Left lobe of liver (tissue), 2 donors: ENCODE results near the gene FAM72B. TPM values are rescaled to one million over a fixed set of nuclear protein-coding genes. Genes with fewer than 3 reads are reported as not detected.
"Not testable (repeated sequence)": the region's sequence is repeated elsewhere in the genome, so short reads cannot be mapped to it uniquely, and the experiment has no call there.

Experiments
- ATAC-seq: fragments of 200-7000 bp; cut with Tn5 transposase; one replicate; pipeline ENCODE4 v1.9.1; 2020; ENCODE audit warnings: mild to moderate bottlenecking, moderate library complexity
- DNase-seq: peaks from one replicate; pipeline ENCODE4 v3.0.0-alpha.2; 2020; ENCODE audit warnings: low spot score
- total RNA-seq: library from RNA; stranded (reverse); gene quantifications from one replicate; pipeline ENCODE4 v1.2.1, GENCODE V29; 2021
- donor health status: DM: no; HTN: no; CAD: no; lungs with moderate emphysema.
- donor health status: DM: no; HTN: yes; CAD: no.

FAM72B gene
- total RNA-seq, 1 donor from 2014 or later = 0.13 TPM

DNA sequence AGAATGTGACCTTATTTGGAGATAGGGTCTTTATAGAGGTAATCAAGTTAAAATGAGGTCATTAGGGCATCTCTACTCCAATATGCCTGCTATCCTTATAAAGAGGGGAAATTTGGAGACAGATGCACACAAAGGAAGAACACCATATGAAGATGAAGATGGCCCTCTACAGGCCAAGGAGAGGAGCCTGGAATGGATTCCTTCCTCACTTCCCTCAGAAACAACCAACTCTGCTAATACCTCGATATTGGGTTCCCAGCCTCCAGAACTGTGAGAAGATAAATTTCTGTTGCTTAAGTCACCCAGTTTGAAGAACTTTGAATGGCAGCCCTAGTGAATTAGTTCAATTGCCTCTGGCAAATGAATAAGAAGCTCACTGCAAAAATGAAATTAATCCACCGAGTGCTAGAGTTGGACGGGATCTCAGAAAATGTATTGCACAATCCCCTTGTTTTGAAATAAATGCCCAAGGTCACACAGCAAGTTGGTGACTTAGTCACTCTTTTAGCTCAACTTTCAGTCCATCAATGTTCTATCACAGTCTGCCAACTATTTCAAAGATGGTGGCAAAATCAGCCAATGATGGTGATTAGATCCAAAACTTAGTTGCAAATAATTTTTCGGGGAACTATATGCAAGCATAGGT lies 27.1 kb downstream of the FAM72B start:
- peak; percentile 76 for ATAC-seq

DNA sequence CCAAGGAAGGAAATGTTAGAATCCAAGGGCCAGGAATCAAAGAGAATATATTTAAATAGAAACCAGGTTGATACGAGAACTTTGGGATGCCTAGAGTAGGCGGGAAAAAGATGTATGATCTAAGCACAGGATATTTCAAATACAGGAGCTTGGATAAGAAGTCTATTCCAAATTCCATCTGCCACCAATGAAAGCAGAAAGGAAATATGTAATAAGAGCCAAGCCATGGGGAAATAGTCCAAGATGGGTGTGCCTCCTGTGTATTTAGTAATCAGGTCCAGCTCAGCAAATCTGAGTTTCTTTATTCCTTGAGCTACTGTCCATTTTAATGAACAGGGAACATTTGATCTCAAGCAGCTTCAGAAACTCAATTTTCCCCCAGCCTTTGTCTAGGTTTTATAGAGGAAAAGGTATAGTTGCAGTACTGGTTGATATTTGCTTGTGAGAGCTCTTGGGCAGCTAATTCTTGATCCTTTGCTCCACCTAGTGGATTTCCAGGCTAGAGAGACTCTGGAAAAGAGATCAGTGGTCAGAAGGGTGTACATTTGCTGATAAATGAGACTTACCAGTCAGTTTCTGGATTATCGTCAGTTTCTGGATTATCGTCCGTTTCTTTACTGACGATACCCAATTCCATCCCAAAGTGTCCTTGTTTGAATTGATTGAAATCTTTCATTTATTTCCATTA lies 28.3 kb downstream of the FAM72B start:
- DNase-seq = not testable (repeated sequence)
- peak; percentile 77 for ATAC-seq

More for the DNA sequence above, 27.1 kb downstream of the FAM72B start:
- not testable (repeated sequence) for DNase-seq

DNA sequence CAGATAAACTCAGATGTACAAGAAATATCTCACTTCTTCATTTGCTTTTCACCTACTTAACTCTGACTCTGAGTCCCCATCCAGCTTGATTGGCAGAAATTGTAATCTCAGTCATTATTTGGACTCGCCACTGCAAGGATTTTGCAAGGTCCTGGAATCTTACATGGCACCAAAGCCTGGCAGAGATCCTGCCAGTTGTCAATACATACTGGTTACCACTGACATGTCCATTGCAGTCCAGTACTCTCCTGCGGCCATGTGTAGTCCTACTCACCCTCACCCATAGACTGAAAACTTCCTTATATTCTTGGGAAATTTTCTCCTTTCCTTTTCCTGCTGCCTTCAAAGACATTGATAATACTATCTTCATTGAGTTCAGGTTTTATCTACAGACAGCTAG lies 29.3 kb downstream of the FAM72B start:
- DNase-seq = not testable (repeated sequence)
- peak; percentile 65 for ATAC-seq

DNA sequence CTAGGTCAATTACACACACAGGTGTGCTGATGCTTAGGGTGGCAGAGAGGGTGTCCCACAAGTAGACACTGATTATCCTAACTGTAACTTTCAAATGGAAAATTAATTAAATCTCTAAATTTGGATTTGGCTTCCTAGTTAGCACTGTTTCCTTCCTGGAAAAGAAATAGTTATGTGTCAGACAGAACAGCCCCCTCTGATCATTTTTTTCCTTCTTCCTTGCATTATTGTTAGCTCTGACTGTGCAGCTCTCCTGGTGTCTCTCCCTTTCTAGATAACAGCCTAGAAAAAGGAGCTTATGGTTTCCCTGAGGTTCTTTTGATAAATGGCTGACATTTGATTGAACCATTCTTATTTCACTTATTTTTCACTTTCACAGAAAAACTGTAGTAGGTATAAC lies 31.4 kb downstream of the FAM72B start:
- not testable (repeated sequence) for DNase-seq, ATAC-seq

DNA sequence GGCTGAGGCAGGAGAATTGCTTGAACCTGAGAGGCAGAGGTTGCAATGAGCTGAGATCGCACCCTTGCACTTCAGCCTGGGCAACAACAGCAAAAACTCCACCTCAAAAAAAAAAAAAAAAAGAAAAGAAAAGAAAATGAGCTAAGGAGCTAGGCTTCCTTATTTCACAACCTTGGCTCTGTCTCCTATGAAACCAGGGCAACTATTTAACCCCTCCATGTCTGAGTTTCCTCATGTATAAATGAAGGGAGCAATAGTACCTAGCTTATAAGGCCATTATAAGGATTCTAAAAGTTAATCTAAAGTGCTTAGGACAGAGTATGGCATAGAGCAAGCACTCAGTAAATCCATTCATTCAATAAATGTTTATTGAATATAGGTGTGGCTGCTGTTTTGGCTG lies 32.8 kb downstream of the FAM72B start:
- not testable (repeated sequence) for ATAC-seq

DNA sequence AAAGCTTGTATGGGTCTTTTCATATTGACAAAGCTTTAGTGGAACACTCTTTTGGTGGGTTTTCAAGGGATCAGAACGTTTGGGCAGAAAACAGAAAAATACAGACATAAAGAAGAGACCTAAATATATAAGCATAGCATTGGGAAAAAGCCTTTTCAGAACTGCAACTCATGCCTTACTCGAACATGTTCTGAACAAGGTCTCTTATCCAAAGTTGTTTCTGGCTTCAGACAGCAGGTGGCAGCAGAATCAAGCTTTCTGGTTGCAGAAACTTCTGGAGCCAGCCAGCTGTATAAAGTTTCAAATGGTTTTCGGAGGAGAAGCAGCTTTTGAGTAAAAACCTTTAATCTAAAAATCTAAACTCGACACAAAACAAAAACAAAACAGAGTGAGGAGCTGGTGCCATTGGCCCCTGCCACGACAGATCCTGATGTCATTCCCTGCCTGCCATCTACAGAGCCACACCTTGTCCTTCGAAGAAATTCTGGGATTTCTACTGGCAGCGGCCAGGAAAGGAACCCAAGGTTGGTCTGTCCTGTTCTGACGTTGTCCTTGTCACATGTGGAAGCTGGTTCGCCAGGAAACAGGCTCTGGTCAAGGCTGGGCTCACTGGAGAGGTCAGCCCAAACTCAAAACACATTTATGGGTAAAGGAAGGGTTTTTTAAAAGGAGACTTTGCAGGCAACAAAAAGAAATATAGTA lies 35.5 kb downstream of the FAM72B start:
- DNase-seq = not testable (repeated sequence)
- peak; percentile 97 for ATAC-seq

More for the DNA sequence above, 32.8 kb downstream of the FAM72B start:
- DNase-seq = not testable (repeated sequence)

DNA sequence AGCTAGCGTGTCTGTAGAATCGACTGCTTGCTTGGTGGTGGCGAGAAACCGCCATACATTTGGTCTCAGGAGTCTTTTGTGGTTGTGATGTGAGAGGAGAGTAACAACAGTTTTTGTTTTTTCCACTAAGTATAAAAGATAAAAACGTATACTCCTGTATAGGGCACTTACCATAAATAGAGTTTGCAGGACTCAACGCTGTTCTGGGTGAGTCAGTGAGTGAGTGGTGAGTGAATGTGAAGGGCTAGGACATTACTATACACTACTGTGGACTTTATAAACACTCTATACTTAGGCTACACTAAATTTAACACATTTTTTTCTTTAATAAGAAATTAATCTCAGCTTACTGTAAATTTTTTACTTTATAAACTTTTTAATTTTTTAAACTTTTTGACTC lies 43.7 kb downstream of the FAM72B start:
- ATAC-seq, DNase-seq: not testable (repeated sequence)

DNA sequence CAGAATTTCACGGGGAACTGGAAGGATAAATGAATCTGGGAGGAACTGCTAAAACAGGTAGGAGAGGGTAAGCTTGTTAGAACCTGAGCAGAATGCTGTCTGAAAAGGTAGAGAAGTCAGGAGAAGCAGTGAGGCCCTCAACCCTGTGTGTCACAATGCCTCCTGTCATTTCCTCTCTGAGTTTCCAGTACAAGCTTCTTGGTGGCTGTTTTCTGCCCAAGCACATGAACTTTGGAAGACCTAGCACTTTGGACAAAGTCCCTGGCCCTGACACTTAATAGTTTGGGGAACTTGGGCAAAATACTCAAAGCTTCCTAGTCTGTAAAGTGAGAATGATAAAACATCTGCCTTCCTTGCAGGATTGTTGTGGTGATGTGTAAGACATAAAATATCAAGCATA lies 52.6 kb downstream of the FAM72B start:
- peak; percentile 66 for ATAC-seq
- not testable (repeated sequence) for DNase-seq

DNA sequence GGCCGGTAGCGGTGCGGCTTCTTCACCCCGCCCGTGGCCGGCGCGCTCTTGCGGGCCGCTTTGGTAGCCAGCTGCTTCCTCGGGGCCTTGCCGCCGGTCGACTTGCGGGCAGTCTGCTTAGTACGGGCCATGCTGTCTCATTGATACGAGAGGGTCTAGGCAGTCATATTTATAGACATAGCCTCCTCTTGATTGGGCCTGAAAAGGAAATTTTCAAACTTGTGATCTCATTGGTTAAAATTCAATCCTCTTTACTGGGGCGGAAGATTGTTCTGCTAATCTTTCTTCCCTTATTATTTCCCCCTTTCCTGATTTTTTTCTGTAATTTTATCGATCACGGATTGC lies 65.7 kb downstream of the FAM72B start:
- peak; percentile 52 for ATAC-seq
- DNase-seq = not testable (repeated sequence)

Other genes starting within 250 kb of the FAM72B start
- gene SRGAP2C, start 635 bp upstream of the FAM72B start, total RNA-seq = 4.9 TPM